HuH-7.5 (cell line): ENCODE results near the gene SRSF5.

Experiments
- DNase-seq: peaks from one replicate; pipeline ENCODE4 v3.0.0; 2011; ENCODE audit warnings: low spot score

The SRSF5 gene

GRCh38 chr14:69771136-69771535, 4.2 kb downstream of the SRSF5 start:
- no peak for DNase-seq

GRCh38 chr14:69772082-69773017, 5.4 kb downstream of the SRSF5 start:
- no peak for DNase-seq

GRCh38 chr14:69773571-69774276, 6.8 kb downstream of the SRSF5 start:
- no peak for DNase-seq

GRCh38 chr14:69775012-69775411, 8.1 kb downstream of the SRSF5 start:
- no peak for DNase-seq

- DNase-seq, result no peak
Measured at GRCh38 chr14:69776875-69777453, 10.0 kb downstream of the SRSF5 start.

GRCh38 chr14:69779088-69779487, 12.1 kb downstream of the SRSF5 start:
- DNase-seq, result no peak

- DNase-seq, result no peak
Measured at GRCh38 chr14:69780092-69780491, 13.2 kb downstream of the SRSF5 start.

- DNase-seq, result no peak
Measured at GRCh38 chr14:69780952-69781351, 14.0 kb downstream of the SRSF5 start.

- DNase-seq, result no peak
Measured at GRCh38 chr14:69784942-69785341, 18.0 kb downstream of the SRSF5 start.

- DNase-seq, result no peak
Measured at GRCh38 chr14:69786603-69787002, 19.7 kb downstream of the SRSF5 start.

- DNase-seq, result no peak
Measured at GRCh38 chr14:69789118-69789640, 22.2 kb downstream of the SRSF5 start.

- no peak for DNase-seq
Measured at GRCh38 chr14:69792887-69793421, 26.0 kb downstream of the SRSF5 start.

- no peak for DNase-seq
Measured at GRCh38 chr14:69794791-69795190, 27.8 kb downstream of the SRSF5 start.

GRCh38 chr14:69795691-69796090, 28.7 kb downstream of the SRSF5 start:
- no peak for DNase-seq

GRCh38 chr14:69796797-69797500, 30.0 kb downstream of the SRSF5 start, which contains the start of gene SLC10A1:
Gene SLC10A1 (minus strand): TSS chr14:69797241. CDS start chr14:69797155, 86 bp downstream.
- DNase-seq, result no peak

- DNase-seq, result no peak
Measured at GRCh38 chr14:69797573-69798338, 30.8 kb downstream of the SRSF5 start.

GRCh38 chr14:69798339-69798735, 31.4 kb downstream of the SRSF5 start:
- DNase-seq, result no peak

GRCh38 chr14:69803753-69804152, 36.8 kb downstream of the SRSF5 start:
- DNase-seq, result peak; percentile 19

GRCh38 chr14:69804902-69805301, 38.0 kb downstream of the SRSF5 start:
- DNase-seq, result no peak

GRCh38 chr14:69807192-69807591, 40.2 kb downstream of the SRSF5 start:
- DNase-seq, result no peak
